Mesendoderm (in vitro differentiated cells): ENCODE data around the gene PAK4.

Experiments used
- DNase-seq: peaks from one replicate; pipeline ENCODE4 v3.0.0; 2013
- H2AK5ac ChIP-seq: 2 replicates; pipeline ENCODE4 v1.6.1; 2013; ENCODE audit warnings: low read length, inconsistent platforms
- H2BK120ac ChIP-seq: 2 replicates; pipeline ENCODE4 v1.6.1; 2013; ENCODE audit warnings: low read depth, mild to moderate bottlenecking, low read length, moderate library complexity, mixed read lengths
- H2BK15ac ChIP-seq: replicated peaks from 2 replicates; pipeline ENCODE4 v1.6.1; 2013; ENCODE audit warnings: low read depth, mild to moderate bottlenecking, moderate library complexity
- H2BK5ac ChIP-seq: 2 replicates; pipeline ENCODE4 v1.6.1; 2013; ENCODE audit warnings: low read length, inconsistent platforms
- H3K18ac ChIP-seq: 2 replicates; pipeline ENCODE4 v1.6.1; 2013; ENCODE audit warnings: mild to moderate bottlenecking, low read length, mixed read lengths
- H3K23ac ChIP-seq: one replicate; pipeline ENCODE4 v1.6.1; 2013; ENCODE audit warnings: low read length
- H3K27ac ChIP-seq: 2 replicates; pipeline ENCODE4 v1.5.1; 2013; ENCODE audit warnings: low read depth, mild to moderate bottlenecking, inconsistent platforms, low read length, moderate library complexity
- H3K27me3 ChIP-seq: 2 replicates; pipeline ENCODE4 v1.6.1; 2013; ENCODE audit warnings: low read length, control low read depth, mild to moderate bottlenecking, inconsistent platforms; ENCODE audit not compliant: insufficient read depth, poor library complexity
- H3K36me3 ChIP-seq: 2 replicates; pipeline ENCODE4 v1.6.1; 2013; ENCODE audit warnings: low read length, inconsistent platforms; ENCODE audit not compliant: control insufficient read depth, insufficient read depth
- H3K4ac ChIP-seq: one replicate; pipeline ENCODE4 v1.6.1; 2013; ENCODE audit warnings: low read depth, mild to moderate bottlenecking, low read length, moderate library complexity
- H3K4me1 ChIP-seq: 2 replicates; pipeline ENCODE4 v1.6.1; 2013; ENCODE audit warnings: low read depth, low read length, inconsistent platforms; ENCODE audit not compliant: control insufficient read depth
- H3K4me2 ChIP-seq: 2 replicates; pipeline ENCODE4 v1.6.1; 2013; ENCODE audit warnings: low read length
- H3K4me3 ChIP-seq: 2 replicates; pipeline ENCODE4 v1.5.1; 2013; ENCODE audit warnings: mild to moderate bottlenecking, low read length
- H3K56ac ChIP-seq: one replicate; pipeline ENCODE4 v1.6.1; 2013; ENCODE audit warnings: low read length
- H3K79me1 ChIP-seq: 2 replicates; pipeline ENCODE4 v1.6.1; 2013; ENCODE audit warnings: low read length, inconsistent platforms
- H3K79me2 ChIP-seq: 2 replicates; pipeline ENCODE4 v1.6.1; 2013; ENCODE audit warnings: mild to moderate bottlenecking, low read length; ENCODE audit not compliant: control insufficient read depth, insufficient read depth
- H3K9ac ChIP-seq: 2 replicates; pipeline ENCODE4 v1.6.1; 2013; ENCODE audit warnings: low read length, inconsistent platforms
- H4K5ac ChIP-seq: one replicate; pipeline ENCODE4 v1.6.1; 2013; ENCODE audit warnings: low read length
- H4K8ac ChIP-seq: one replicate; pipeline ENCODE4 v1.6.1; 2013; ENCODE audit warnings: low read depth, mild to moderate bottlenecking, control low read depth, low read length, moderate library complexity
- WGBS: extraction: QIAGEN DNeasy Blood & Tissue Kit; methylation state at CpG from one replicate; pipeline ENCODE4 v1.1.7; 2013; ENCODE audit warnings: low lambda C conversion rate, missing lambda C conversion rate; ENCODE audit not compliant: insufficient coverage; ENCODE audit errors: extremely low coverage; 5-methylcytosine and 5-hydroxymethylcytosine counted together

PAK4 gene

GRCh38 chr19:39181500-39182173 lies 56.1 kb downstream of the PAK4 start:
- H3K56ac ChIP-seq, result no peak overlapping the region
- no CpG with 5 or more reads among the region's 21 CpGs for WGBS
- no peak overlapping the region for H3K4ac ChIP-seq

GRCh38 chr19:39182174-39182505 lies 56.6 kb downstream of the PAK4 start:
- no peak overlapping the region for H3K23ac ChIP-seq
- H3K18ac ChIP-seq, result no peak overlapping the region
- H3K27ac ChIP-seq, result no peak overlapping the region
- no peak overlapping the region for H2BK120ac ChIP-seq
- H3K4me1 ChIP-seq, result no peaks in the 10 kb centered on the region
- H3K79me1 ChIP-seq, result no peaks in the 10 kb centered on the region
- no peak overlapping the region for H2BK15ac ChIP-seq
- H2AK5ac ChIP-seq, result no peak overlapping the region
- H4K8ac ChIP-seq, result no peak overlapping the region
- no peak overlapping the region for H3K9ac ChIP-seq
- no peak overlapping the region for H2BK5ac ChIP-seq
- H3K79me2 ChIP-seq, result no peaks in the 10 kb centered on the region
- no peak overlapping the region for H4K5ac ChIP-seq
- DNase-seq, result no peak
- no peak overlapping the region for H3K4me3 ChIP-seq
- no CpG with 5 or more reads among the region's 4 CpGs for WGBS
- no peak overlapping the region for H3K4ac ChIP-seq
- no peaks in the 10 kb centered on the region for H3K27me3 ChIP-seq
- H3K36me3 ChIP-seq, result no peaks in the 10 kb centered on the region
- H3K4me2 ChIP-seq, result no peak overlapping the region
- H3K56ac ChIP-seq, result no peak overlapping the region

More at GRCh38 chr19:39181500-39182173, 56.1 kb downstream of the PAK4 start:
- Histone ChIP-seq H3K27me3 (no peaks in the 10 kb centered on the region), H3K4me1 (no peaks in the 10 kb centered on the region), H3K79me1 (no peaks in the 10 kb centered on the region), H3K9ac (no peak overlapping the region), H3K79me2 (no peaks in the 10 kb centered on the region), H3K4me2 (no peak overlapping the region), H4K5ac (no peak overlapping the region), H2BK15ac (no peak overlapping the region), H3K4me3 (no peak overlapping the region), H3K18ac (no peak overlapping the region), H2AK5ac (no peak overlapping the region), H3K36me3 (no peaks in the 10 kb centered on the region), H3K27ac (no peak overlapping the region), H2BK120ac (no peak overlapping the region), H4K8ac (no peak overlapping the region), H2BK5ac (no peak overlapping the region), H3K23ac (no peak overlapping the region)
- no peak for DNase-seq

GRCh38 chr19:39183104-39183503 lies 57.5 kb downstream of the PAK4 start:
- Histone ChIP-seq H3K4me2 (no peak overlapping the region), H3K4me1 (no peaks in the 10 kb centered on the region), H3K23ac (no peak overlapping the region), H3K9ac (no peak overlapping the region), H3K18ac (no peak overlapping the region), H4K8ac (no peak overlapping the region), H3K4me3 (no peak overlapping the region), H2BK5ac (no peak overlapping the region), H3K36me3 (no peaks in the 10 kb centered on the region), H3K79me2 (no peaks in the 10 kb centered on the region), H4K5ac (no peak overlapping the region), H2BK120ac (no peak overlapping the region), H3K79me1 (no peaks in the 10 kb centered on the region), H3K27ac (no peak overlapping the region), H3K56ac (no peak overlapping the region), H3K27me3 (no peaks in the 10 kb centered on the region), H3K4ac (no peak overlapping the region), H2BK15ac (no peak overlapping the region), H2AK5ac (no peak overlapping the region)
- no peak for DNase-seq
- no CpG with 5 or more reads among the region's 8 CpGs for WGBS

- no CpG with 5 or more reads among the region's 8 CpGs for WGBS
- Histone ChIP-seq H3K18ac (no peak overlapping the region), H2AK5ac (no peak overlapping the region), H3K4ac (no peak overlapping the region), H3K56ac (no peak overlapping the region), H3K9ac (no peak overlapping the region), H4K8ac (no peak overlapping the region), H3K27ac (no peak overlapping the region), H2BK5ac (no peak overlapping the region), H2BK15ac (no peak overlapping the region), H3K4me3 (no peak overlapping the region), H3K4me1 (no peaks in the 10 kb centered on the region), H3K79me1 (no peaks in the 10 kb centered on the region), H3K4me2 (no peak overlapping the region), H3K79me2 (no peaks in the 10 kb centered on the region), H3K36me3 (no peaks in the 10 kb centered on the region), H3K23ac (no peak overlapping the region), H4K5ac (no peak overlapping the region), H3K27me3 (no peaks in the 10 kb centered on the region), H2BK120ac (no peak overlapping the region)
- DNase-seq, result no peak
These were observed 60.8 kb downstream of the PAK4 start for GRCh38 chr19:39186391-39186790.

- no CpG with 5 or more reads among the region's 8 CpGs for WGBS
- H3K4me3 ChIP-seq, result no peak overlapping the region
- H2BK15ac ChIP-seq, result no peak overlapping the region
- H3K9ac ChIP-seq, result no peak overlapping the region
- H4K8ac ChIP-seq, result no peak overlapping the region
- H3K36me3 ChIP-seq, result no peaks in the 10 kb centered on the region
- H3K27me3 ChIP-seq, result no peaks in the 10 kb centered on the region
- no peak overlapping the region for H2BK120ac ChIP-seq
- H2AK5ac ChIP-seq, result no peak overlapping the region
- H3K56ac ChIP-seq, result peak overlapping the region; percentile 15
- no peak overlapping the region for H2BK5ac ChIP-seq
- no peak overlapping the region for H3K4ac ChIP-seq
- no peak overlapping the region for H3K18ac ChIP-seq
- H3K79me2 ChIP-seq, result no peaks in the 10 kb centered on the region
- H3K79me1 ChIP-seq, result no peaks in the 10 kb centered on the region
- no peak for DNase-seq
- H4K5ac ChIP-seq, result no peak overlapping the region
- no peak overlapping the region for H3K23ac ChIP-seq
- no peak overlapping the region for H3K4me2 ChIP-seq
- H3K27ac ChIP-seq, result no peak overlapping the region
- no peaks in the 10 kb centered on the region for H3K4me1 ChIP-seq
These were observed 62.0 kb downstream of the PAK4 start for GRCh38 chr19:39187552-39187943.

- no peak overlapping the region for H2BK5ac ChIP-seq
- H3K36me3 ChIP-seq, result no peaks in the 10 kb centered on the region
- H3K4me3 ChIP-seq, result no peak overlapping the region
- H2AK5ac ChIP-seq, result no peak overlapping the region
- H3K56ac ChIP-seq, result no peak overlapping the region
- H3K4ac ChIP-seq, result no peak overlapping the region
- no peaks in the 10 kb centered on the region for H3K79me1 ChIP-seq
- H3K18ac ChIP-seq, result no peak overlapping the region
- DNase-seq, result no peak
- H3K4me1 ChIP-seq, result no peaks in the 10 kb centered on the region
- no peak overlapping the region for H3K9ac ChIP-seq
- H3K27ac ChIP-seq, result no peak overlapping the region
- no peak overlapping the region for H4K8ac ChIP-seq
- H2BK15ac ChIP-seq, result no peak overlapping the region
- H3K27me3 ChIP-seq, result no peaks in the 10 kb centered on the region
- no peak overlapping the region for H3K23ac ChIP-seq
- H4K5ac ChIP-seq, result no peak overlapping the region
- H2BK120ac ChIP-seq, result no peak overlapping the region
- WGBS, result no CpG with 5 or more reads among the region's 6 CpGs
- no peak overlapping the region for H3K4me2 ChIP-seq
- no peaks in the 10 kb centered on the region for H3K79me2 ChIP-seq
These were observed 63.4 kb downstream of the PAK4 start for GRCh38 chr19:39188960-39189359.
